ENCODE data around the gene SNX13.

SNX13 gene

DNA sequence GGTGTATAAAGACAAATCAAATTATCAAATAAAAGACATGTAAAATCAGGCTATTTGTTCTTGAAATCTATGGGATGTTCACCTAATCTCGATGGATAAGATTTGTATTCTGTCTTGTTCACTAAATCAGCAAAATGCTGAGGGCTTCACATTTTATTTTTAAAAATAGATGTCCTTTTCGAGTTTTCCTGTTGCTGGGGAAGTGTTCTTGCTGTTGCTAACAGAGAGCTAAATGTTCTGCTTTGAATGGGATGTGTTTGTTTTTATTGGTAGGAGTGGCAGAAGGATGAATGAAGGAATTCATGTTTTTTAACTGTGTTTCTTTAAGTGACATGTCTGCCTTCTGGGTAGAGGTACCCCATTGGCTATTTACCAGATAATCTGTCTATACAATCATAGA, 7.3 kb upstream of the SNX13 start:
- DNase-seq (ENCODE audit: low read depth in 2 of 2): no peak

DNA sequence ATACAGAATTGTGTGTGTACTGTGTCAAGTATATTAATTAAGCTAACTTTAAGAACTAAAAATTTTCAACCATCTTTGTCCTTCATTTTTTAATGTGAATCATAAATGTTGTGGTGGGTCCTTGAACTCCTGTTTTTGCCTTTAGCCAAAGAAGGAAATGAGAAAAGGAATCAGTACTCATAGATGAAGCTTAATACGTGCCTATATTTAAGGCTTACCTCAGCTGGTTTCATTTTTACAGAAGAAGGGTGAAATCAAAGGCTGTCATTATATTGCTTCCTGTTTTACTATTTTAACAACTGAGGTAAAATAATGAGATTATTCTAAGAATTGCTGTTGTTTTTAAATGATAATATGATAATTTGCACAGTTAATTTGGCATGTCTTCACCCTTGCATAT, 6.3 kb upstream of the SNX13 start:
- no peak for DNase-seq (ENCODE audit: low read depth in 2 of 2)

DNA sequence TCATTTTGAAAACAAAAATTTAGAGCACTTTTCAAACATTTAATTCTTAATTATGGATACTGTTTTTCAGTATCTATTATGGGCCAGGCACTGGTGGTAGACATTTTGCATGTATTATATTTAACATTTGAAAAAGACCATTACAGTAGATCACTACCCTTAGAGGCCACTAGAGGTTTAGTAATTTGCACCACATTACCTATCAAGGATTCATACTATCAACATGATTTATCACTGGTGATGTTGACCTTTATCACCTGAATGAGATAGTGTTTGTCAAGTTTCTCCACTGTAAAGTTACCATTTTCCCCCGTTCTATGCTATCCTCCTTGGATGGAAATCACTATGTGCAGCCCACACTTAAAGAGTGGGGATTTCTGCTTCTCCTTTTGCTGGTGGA, 4.4 kb upstream of the SNX13 start:
- no peak for DNase-seq (ENCODE audit: low read depth in 2 of 2)

DNA sequence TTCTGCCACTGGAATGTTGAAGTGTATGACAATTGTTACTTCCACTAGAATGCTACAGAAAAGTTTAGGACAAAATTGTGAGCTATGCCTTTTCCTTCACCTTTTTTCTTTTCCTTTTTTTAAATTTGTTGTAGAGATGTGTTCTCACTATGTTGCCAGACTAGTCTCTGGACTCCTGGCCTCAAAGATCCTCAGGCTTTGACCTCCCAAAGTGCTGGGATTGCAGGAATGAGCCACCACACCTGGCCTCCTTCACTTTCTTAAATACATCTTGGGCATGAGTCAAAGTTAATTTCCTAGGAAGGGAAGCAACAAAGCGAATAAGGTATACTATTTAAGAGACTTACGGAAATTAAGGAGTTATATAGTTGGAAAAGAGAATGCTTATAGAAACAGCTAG, 2.7 kb upstream of the SNX13 start:
- DNase-seq (ENCODE audit: low read depth in 2 of 2): no peak

DNA sequence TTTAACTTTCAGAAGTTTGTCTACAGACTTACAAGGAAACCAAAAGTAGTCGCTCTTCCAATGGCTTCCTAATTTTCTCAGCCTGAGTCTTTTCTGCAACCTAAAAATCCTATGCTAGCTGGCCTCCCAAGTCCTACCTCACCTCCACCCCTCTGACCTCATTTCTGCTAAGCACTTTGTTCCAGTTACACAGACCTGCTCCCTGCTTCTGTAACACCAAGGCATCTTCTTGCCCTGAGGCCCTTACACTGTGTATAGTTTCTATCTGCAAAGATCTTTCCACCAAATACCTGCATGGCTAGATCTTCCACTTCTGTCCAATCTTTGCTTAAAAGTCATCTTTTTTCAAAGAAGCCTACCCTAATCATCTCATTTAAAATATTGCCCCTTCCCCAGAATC, 1.9 kb upstream of the SNX13 start:
- DNase-seq (ENCODE audit: low read depth in 2 of 2): no peak

DNA sequence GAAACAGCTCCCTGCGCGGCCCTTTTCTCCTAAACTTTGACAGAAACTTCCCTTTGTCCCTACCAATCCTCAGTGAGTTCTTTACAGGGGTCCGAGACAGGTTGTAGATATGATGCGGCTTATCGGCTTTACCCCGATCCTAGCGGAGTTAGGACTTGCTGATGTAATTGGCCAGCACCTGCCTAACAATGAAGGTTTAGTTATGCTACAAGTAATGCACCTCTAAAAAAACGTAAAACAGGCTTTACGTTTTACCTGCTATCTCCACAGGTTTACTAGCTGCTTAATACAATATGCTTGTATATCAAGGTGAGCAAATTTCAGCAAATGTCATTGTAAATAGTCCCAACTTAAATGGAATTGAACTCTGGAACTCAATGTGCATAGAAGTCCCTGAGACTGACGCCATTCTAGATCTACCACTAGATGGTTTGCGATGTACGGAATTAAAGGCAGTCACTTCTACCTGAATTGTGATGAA, 697 bp upstream of the SNX13 start:
- DNase-seq (ENCODE audit: low read depth in 2 of 2): no peak

DNA sequence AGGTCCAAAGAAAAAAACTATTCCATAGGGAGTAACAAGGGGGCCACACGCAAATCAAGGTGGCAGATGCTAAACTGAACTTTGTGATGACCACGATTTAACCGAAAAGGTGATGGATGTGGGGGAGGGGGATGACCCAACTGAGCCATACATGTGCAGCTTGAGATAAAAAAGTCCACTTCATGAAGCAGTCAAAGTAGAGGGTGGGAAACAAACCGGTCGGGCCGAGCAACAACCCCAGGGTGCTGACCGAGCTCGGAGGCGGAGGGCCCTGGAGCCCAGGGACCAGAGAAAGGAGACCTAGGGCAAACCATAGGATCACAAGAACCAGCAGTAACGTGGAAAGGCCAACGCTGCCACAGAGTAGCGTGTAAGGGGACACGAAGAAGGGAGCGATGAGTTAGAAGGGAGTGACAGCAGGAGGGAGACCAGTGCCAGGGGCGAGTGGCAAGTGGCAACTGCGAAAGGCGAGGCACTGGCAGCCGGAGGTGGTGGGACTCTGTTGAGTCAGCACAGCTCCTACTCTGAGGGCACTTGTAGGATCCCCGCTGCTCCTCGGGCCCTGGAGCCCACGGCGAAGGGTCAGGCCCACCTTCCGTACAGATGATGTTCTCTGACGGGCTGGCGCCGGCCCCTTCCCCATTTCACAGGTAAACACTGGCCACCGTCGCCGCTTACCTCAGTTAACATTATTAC, 540 bp downstream of the SNX13 start:
- peak in 1 of 2 donors; percentile 10 for DNase-seq (ENCODE audit: low read depth in 2 of 2)

DNA sequence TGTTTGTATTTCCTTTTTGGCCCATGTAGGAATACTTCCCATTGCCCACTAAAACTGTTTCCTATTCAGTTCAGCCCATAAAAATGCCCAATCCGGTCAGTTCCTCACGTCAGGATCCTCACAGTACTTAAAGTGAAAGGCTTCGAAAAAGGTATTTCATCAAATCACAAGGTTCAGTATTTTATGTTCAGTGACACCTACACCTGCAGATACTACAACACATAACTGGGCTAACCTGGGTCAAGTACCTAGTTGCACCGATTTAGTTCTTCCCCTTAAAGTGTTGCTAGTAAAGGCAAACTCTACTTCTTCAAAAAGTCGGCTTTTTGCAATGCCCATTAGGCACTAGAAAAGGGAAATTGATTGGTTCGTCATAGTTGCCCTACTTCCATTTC, 1.1 kb downstream of the SNX13 start:
- DNase-seq (ENCODE audit: low read depth in 2 of 2): no peak

DNA sequence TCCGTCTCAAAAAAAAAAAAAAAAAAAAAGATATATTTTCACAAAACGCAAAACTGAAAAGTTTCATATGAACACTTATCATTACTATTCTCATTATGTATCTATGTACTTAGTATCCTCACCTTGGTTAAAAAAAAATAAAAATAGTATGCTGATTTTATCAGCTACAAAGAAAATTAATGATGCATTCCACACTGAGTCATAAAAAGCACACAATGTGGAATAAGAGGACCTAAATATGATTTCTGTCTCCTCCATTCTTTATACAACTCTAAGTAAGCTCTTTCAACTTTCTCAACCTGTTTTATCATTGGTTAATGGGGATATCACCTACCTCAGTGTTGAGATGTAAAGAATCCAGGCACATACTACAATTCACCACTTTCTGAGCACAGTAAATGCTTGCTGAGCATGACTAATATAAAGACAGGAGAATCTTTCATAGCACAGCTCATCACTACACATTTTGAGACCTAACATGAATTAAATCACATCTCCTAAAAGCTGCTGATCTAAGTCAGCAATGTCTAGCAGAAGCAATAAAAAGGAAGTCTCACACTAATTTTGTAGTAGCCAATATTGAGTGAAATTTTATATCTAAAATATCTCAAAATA, 2.7 kb downstream of the SNX13 start:
- no peak for DNase-seq (ENCODE audit: low read depth in 2 of 2)

DNA sequence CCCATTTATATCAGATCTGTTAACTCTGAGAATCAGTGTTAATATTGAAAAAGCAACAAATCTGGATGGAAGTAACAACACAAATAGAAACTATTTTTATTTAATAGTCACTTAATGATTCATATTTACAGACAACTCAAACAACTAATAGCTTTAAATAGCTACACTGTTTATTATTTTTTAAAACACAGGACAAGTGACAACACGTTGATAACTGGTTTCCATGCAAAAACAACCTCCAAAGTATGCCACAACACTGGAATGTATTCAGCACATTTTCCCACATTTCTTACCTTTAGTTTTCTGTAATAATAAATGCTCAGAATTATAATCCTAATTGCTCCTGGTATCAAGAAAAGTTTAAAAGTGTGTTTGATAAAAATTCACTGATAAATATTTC, 4.0 kb downstream of the SNX13 start:
- no peak for DNase-seq (ENCODE audit: low read depth in 2 of 2)

DNA sequence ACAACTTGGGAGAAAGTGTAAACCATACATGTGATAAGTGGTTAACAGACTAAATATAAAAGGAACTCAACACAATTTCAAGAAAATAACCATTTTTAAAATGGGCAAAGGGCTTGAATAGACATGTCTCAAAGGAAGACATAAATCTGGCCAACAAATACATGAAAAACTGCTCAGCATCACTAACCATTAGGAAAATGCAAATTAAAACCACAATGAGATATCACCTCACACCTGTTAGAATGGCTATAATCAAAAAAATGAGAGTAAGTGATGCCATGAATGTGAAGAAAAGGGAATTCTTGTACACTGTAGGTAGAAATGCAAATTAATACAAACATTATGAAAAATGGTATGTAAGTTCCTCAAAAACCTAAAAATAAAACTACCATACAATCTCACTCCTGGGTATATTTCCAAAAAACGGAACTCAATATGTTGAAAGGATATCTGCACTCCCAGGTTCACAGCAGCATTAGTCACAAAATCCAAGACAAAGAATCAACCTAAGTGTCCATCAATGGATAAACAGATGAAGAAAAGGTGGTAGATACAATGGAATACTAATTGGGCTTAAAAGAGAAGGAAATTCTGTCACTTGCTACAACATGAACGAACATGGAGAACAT, 5.6 kb downstream of the SNX13 start:
- no peak for DNase-seq (ENCODE audit: low read depth in 2 of 2)

DNA sequence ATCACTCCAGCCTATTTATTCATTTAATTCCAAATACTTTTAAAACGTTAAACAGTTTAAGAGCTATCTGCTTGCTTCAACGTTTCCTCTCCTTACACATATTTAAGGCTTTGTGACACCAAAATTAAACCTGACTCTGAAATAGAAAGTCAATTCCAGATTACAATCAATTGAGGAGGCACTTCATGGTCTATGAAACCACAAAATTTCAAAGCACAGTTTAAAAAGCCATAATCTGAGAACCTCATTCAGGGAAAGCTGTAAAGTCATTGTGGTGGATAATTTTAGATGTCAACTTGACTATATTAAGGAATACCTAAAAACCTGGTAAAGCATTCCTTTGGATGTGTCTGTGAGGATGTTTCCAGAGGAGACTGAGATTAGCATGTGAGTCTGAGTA, 6.2 kb downstream of the SNX13 start:
- no peak for DNase-seq (ENCODE audit: low read depth in 2 of 2)

DNA sequence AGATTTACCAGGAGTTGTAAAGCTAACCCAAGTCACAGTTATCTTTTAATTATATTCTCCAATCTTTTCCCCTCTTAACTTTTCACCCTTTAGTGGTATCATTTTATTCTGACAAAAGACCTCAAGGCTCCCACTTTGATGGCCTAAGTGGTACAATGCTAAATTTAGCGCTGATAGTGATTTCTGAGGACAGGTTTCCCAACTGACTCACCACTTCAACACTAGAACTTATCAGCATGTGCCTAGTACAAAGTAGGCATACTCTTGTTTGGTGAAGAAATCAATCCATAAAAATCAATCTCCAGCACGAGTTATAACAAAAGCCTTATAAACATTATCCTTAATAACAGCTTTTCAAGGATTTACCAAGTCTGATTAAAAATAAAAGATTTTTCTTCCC, 7.5 kb downstream of the SNX13 start:
- DNase-seq (ENCODE audit: low read depth in 2 of 2): no peak

DNA sequence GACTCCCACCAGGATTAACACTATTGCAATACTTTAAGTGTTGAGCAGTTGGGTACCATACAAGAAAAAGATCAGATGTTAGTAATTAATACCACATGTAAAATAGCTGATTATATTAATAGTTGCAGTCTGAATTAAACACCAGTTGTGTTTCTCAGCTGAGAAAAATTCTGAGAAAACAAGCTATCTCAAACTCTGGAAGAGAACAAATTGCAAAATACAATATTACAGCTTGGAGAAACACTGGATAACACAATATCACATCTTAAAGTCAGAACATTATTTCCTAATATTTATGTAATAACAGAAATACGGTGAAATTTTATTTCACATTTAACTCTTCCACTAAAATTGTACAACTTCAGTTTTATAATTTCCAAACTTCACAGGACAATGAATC, 9.2 kb downstream of the SNX13 start:
- DNase-seq (ENCODE audit: low read depth in 2 of 2): no peak

DNA sequence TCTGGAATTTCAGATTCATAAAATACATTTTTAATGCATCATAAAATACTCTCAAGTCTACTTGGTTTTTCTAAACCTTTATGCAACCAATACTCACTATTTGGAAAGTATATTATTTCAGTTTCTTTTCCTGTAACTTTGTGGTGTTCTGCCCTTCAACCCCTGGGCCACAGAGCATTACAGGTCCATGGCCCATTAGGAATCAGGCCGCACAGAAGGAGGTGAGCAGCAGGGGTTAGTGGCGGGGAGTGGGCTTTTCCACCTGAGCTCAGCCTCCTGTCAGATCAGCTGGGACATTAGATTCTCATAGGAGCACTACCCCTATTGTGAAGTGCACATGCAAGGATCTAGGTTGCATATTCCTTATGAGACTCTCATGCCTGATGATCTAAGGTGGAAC, 9.7 kb downstream of the SNX13 start:
- no peak for DNase-seq (ENCODE audit: low read depth in 2 of 2)

DNA sequence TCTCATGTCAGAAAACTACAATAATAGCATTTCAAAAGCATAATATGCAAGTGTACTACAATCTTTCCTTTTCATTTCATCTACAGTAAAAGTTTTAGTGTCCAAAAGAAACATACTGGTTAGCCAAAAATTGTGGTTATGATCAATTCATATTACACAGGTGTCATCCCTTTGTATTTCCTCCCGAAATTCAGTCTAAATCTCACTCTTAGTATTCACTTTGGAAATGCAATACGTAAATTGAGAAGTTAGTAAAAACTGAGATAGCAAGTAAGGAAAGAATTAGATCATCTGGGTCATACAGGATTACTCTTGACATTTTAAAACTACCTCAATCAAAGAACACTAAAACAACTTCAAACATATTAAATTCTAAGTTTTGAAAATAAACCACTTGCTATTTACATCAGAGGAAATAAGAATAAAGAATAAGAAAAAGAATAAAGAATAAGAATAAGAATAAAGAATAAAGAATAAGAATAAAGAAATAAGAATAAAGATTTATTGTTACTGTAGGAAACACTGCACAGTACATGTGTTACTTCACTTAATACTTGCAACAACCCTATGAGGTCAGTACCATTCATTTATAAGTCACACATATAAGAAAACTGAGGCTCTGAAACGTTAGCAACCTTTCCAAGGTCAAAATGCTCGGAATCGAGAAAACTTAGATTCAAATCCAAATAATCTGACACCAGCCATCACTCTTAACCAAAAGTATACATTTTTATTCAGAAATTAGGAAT, 10.5 kb downstream of the SNX13 start:
- no peak for DNase-seq (ENCODE audit: low read depth in 2 of 2)

DNA sequence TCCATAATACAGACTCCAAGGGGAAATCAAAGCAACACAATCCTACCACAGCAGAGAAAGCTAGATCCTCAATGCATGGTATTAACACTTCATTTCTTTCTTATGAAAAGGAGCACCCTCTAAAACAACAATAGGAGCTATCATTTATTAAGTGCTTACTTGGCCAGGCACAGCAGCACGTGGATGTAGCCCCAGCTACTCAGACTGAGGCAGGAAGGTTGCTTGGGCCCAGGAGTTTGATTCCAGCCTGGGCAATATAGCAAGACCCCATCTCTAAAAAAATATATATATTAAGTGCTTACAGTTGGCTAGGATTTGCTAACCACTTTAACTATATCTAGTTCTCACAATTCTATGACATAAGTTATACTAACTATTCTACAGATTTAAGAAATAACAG, 12.2 kb downstream of the SNX13 start:
- no peak for DNase-seq (ENCODE audit: low read depth in 2 of 2)

DNA sequence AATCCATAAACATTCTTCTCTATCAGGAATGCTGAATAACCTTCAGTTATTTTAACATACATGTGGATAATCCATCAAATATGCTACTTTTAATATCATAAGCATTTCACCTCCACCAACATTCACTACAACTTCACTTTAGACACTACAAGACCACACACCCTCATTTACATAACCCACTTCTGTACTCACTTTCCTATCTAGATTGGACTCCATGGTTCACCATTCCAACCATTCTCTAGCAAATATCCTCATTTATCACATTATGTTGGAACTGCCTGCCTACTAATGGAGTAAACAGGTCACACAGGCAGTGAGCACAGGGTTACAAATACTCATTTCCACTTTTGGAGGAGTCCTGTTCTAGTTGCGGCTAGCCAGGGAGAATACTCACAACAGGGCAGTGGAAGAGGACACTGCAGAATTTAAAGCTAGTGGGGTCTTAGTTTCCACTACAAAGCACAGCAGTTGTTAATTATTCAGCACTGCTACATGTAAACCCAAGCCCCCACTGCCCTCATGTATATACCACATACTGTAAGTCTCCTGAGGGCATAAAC, 18.4 kb downstream of the SNX13 start:
- no peak for DNase-seq (ENCODE audit: low read depth in 2 of 2)

DNA sequence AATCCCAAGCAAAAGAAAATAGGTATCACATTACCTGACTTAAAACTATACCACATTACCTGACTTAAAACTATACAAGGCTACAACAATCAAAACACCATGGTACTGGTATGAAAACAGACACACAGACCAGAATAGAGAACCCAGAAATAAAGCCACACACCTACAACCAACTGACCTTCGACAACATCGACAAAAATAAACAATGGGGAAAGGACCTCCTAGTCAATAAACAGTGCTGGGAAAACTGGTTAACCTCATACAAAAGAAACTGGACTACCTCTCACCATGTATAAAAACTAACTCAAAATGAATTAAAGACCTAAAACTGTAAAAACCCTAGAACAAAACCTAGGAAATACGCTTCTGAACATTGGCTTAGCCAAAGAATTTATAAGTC, 22.5 kb downstream of the SNX13 start:
- DNase-seq (ENCODE audit: low read depth in 2 of 2): no peak

DNA sequence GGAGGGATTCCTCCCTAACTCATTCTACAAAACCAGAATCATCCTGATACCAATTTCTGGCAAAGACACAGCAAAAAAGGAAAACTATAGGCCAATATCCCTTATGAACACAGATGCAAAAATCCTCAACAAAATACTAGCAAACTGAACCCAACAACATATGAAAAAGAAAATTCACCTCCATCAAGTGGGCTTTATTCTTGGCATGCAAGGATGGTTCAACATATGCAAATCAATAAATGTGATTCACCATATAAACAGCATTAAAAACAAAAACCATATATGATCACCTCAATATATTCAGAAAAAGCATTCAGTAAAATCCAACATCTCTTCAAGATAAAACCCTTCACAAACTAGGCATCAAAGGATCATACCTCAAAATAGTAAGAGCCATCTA, 23.5 kb downstream of the SNX13 start:
- DNase-seq (ENCODE audit: low read depth in 2 of 2): no peak

DNA sequence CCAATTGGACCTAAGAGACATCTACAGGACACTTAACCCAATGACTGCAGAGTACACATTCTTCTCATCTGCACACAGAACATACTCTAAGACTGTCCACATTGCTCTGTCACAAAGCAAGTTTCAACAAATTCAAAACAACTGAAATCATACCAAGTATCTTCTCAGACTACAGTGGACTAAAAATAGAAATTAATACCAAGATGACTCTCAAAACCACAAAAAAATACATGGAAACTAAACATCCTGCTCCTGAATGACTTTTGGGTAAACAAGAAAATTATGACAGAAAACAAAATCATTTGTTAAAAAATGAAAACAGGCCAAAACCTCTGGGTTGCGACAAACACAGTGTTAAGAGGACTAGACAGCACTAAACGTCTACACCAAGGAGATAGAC, 24.5 kb downstream of the SNX13 start:
- DNase-seq (ENCODE audit: low read depth in 2 of 2): no peak

DNA sequence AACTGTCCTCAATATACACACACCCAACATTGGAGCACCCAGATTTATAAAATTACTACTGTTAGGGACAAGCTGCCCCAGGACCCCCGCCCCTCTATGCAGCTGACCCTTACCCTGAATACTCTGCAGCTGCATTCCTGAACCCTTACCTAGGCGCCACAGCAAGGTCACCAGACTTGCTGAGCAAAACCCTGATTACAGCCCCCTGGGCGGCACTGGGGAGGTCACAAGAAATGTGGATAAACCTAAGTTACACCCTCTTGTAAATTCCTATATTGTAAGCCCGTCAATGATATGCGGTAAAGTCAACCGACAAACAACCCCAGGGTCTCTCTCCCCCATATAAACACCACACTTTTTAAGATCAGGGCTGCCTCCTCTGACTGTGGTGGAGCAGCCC, 25.1 kb downstream of the SNX13 start:
- DNase-seq (ENCODE audit: low read depth in 2 of 2): no peak
